Nephron (organoid): ENCODE results near the gene ZCRB1.
A peak's percentile ranks its signal among the peaks of the same experiment; 100 is the strongest.

Experiments
- H3K27ac Mint-ChIP-seq, 3 experiments: 2 replicates each; pipeline ENCODE4 v1.8.0; 2020; ENCODE audit warnings: mixed read lengths in 3 of 3, mild to moderate bottlenecking in 2 of 3, moderate library complexity in 1 of 3
- H3K27me3 Mint-ChIP-seq: 2 replicates; pipeline ENCODE4 v1.8.0; 2021; ENCODE audit warnings: low read depth, mild to moderate bottlenecking, moderate library complexity, mixed read lengths
- H3K36me3 Mint-ChIP-seq: 2 replicates; pipeline ENCODE4 v1.8.0; 2020; ENCODE audit warnings: low read depth, mixed read lengths
- H3K4me1 Mint-ChIP-seq: 2 replicates; pipeline ENCODE4 v1.8.0; 2020; ENCODE audit warnings: mixed read lengths
- H3K4me3 Mint-ChIP-seq, 3 experiments: 2 replicates each; pipeline ENCODE4 v1.8.0; 2020; ENCODE audit warnings: mild to moderate bottlenecking in 3 of 3, mixed read lengths in 3 of 3, moderate library complexity in 2 of 3
- H3K9me3 Mint-ChIP-seq: 2 replicates; pipeline ENCODE4 v1.8.0; 2020; ENCODE audit warnings: mixed read lengths
- CTCF ChIP-seq, 3 experiments: fragments of 200-600 bp; sonication (generic); IDR thresholded peaks; one replicate each; pipeline ENCODE4 v1.5.0; 2021; ENCODE audit warnings: antibody characterized with exemption in 3 of 3; ENCODE audit not compliant: unreplicated experiment in 3 of 3

ZCRB1 gene

GRCh38 chr12:42270596-42270995 is 55.3 kb downstream of the ZCRB1 start:
- no peaks in the 10 kb centered on the region for H3K4me1 Mint-ChIP-seq
- no peaks in the 10 kb centered on the region for H3K36me3 Mint-ChIP-seq
- H3K9me3 Mint-ChIP-seq = peaks cover 5% of the 10 kb centered on the region
- no peaks in the 10 kb centered on the region for H3K27me3 Mint-ChIP-seq
- no peak overlapping the region for H3K27ac Mint-ChIP-seq
- no peak overlapping the region for H3K4me3 Mint-ChIP-seq
- no peak for TF ChIP-seq CTCF (IDR thresholded peaks at IDR 0.05; ENCODE audit: unreplicated experiment in 3 of 3)

GRCh38 chr12:42267413-42268190 is 58.3 kb downstream of the ZCRB1 start:
- no peak for TF ChIP-seq CTCF (IDR thresholded peaks at IDR 0.05; ENCODE audit: unreplicated experiment in 3 of 3)
- no peaks in the 10 kb centered on the region for H3K4me1 Mint-ChIP-seq
- H3K9me3 Mint-ChIP-seq = peaks cover 2% of the 10 kb centered on the region
- H3K27ac Mint-ChIP-seq = no peak overlapping the region
- no peaks in the 10 kb centered on the region for H3K27me3 Mint-ChIP-seq
- no peaks in the 10 kb centered on the region for H3K36me3 Mint-ChIP-seq
- no peak overlapping the region for H3K4me3 Mint-ChIP-seq

GRCh38 chr12:42266579-42267230 is 59.2 kb downstream of the ZCRB1 start:
- H3K9me3 Mint-ChIP-seq = no peaks in the 10 kb centered on the region
- peaks cover 2% of the 10 kb centered on the region for H3K4me1 Mint-ChIP-seq
- H3K27ac Mint-ChIP-seq = no peak overlapping the region
- H3K36me3 Mint-ChIP-seq = no peaks in the 10 kb centered on the region
- H3K4me3 Mint-ChIP-seq = no peak overlapping the region
- H3K27me3 Mint-ChIP-seq = no peaks in the 10 kb centered on the region
- TF ChIP-seq CTCF (IDR thresholded peaks at IDR 0.05; ENCODE audit: unreplicated experiment in 3 of 3) = no peak

GRCh38 chr12:42262271-42262670 is 63.6 kb downstream of the ZCRB1 start:
- no peaks in the 10 kb centered on the region for H3K27me3 Mint-ChIP-seq
- TF ChIP-seq CTCF (IDR thresholded peaks at IDR 0.05; ENCODE audit: unreplicated experiment in 3 of 3) = no peak

More at GRCh38 chr12:42262271-42262670, 63.6 kb downstream of the ZCRB1 start:
- H3K36me3 Mint-ChIP-seq = no peaks in the 10 kb centered on the region
- peaks cover 5% of the 10 kb centered on the region for H3K4me1 Mint-ChIP-seq
- no peak overlapping the region for H3K4me3 Mint-ChIP-seq
- peak overlapping the region in 2 of 3 experiments; percentile 38 to 72 for H3K27ac Mint-ChIP-seq
- H3K9me3 Mint-ChIP-seq = peaks cover under 1% of the 10 kb centered on the region
